GM18951 (cell line): ENCODE measurements around the gene ETV6.
"Not testable (repeated sequence)": the region's sequence is repeated elsewhere in the genome, so short reads cannot be mapped to it uniquely, and the experiment has no call there.

Experiments
- POLR2A ChIP-seq: IDR thresholded peaks from 4 replicates; pipeline ENCODE4 v1.6.1; 2011; ENCODE audit warnings: mild to moderate bottlenecking; ENCODE audit not compliant: insufficient read length, insufficient read depth; ENCODE audit errors: extremely low read depth
- in situ Hi-C: fragments of 300-500 bp; cut with MboI; formaldehyde crosslinking; loops from one replicate; pipeline ENCODE4 v1.12.0; 2022; ENCODE audit warnings: low sequenced_read_pairs, mixed read lengths, inconsistent platforms; ENCODE audit not compliant: unreplicated experiment

ETV6 gene

GRCh38 chr12:11630046-11630706 is 19.3 kb upstream of the ETV6 start:
- TF ChIP-seq POLR2A = no peak
- in situ Hi-C loops = no loop called here

DNA sequence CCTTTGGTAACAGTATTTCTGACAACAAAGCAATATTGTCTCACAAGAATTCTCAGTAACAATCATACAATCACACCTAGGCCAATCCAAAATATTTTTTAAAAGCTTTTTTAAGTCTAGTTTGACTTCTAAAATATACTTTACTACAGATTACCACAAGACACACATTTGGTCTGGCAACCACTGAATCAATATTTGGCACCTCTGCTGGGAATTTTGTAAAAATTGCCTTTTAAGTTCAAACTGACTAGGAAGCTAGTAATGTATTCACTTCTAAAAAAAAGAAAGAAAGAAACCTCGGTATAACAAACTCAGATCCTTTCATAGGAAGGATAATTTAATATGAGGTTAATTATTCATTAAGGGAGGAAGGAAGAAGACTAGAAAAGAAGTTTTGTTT is 18.2 kb upstream of the ETV6 start:
- no peak for TF ChIP-seq POLR2A
- in situ Hi-C loops = no loop called here

DNA sequence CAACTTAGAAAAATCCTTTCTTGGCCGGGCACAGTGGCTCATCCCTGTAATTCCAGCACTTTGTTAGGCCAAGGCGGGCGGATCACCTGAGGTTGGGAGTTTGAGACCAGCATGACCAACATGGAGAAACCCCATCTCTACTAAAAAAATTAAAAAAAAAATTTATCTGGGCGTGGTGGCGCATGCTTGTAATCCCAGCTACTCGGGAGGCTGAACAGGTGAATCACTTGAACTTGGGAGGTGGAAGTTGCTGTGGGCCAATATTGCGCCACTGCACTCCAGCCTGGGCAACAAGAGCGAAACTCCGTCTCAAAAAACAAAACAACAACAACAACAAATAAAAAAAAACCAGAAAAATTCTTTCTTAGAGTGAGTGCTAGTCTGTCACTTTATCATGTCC is 17.6 kb upstream of the ETV6 start:
- in situ Hi-C loops = not testable (repeated sequence)

- no peak for TF ChIP-seq POLR2A
- in situ Hi-C loops = no loop called here
These were observed 15.5 kb upstream of the ETV6 start for GRCh38 chr12:11633968-11634367.

GRCh38 chr12:11635341-11635740 is 14.1 kb upstream of the ETV6 start:
- in situ Hi-C loops = no loop called here
- no peak for TF ChIP-seq POLR2A

- in situ Hi-C loops = no loop called here
- TF ChIP-seq POLR2A = no peak
These were observed 11.1 kb upstream of the ETV6 start for GRCh38 chr12:11638315-11638916.

DNA sequence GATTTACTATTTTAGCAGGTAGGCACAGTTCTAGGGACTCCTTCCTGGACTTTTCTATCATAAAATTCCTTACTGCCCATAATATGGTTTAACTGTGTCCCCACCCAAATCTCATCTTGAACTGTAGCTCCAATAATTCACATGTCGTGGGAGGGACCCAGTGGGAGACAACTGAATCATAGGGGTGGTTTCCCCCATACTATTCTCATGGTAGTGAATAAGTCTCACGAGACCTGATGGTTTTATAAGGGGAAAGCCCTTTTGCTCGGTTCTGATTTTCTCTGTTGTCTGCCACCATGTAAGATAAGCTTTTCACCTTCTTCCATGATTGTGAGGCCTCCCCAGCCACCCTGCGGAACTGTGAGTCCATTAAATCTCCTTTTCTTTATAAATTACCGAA is 10.0 kb upstream of the ETV6 start:
- in situ Hi-C loops = no loop called here
- no peak for TF ChIP-seq POLR2A

GRCh38 chr12:11641522-11641921 is 8.0 kb upstream of the ETV6 start:
- no peak for TF ChIP-seq POLR2A
- in situ Hi-C loops = no loop called here

- no peak for TF ChIP-seq POLR2A
- in situ Hi-C loops = no loop called here
These were observed 6.7 kb upstream of the ETV6 start for GRCh38 chr12:11642785-11643184.

DNA sequence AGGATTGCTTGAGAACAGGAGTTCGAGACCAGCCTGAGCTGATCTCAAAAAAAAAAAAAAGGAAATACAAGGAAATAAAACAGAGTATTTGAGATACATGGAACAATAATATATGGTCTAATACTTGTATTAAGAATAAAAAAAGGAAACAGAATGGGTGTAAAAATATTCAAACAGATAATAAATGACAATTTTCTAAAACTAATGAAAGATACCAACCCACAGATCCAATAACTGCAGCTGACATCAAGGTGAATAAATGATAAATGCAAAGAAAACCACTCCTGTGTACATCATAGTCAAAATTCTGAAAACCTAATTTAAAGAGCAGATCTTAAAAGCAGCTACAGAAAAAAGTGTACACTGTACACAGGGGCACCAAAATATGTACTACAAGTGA is 4.1 kb upstream of the ETV6 start:
- no peak for TF ChIP-seq POLR2A
- in situ Hi-C loops = no loop called here

GRCh38 chr12:11648514-11649412 is 711 bp upstream of the ETV6 start:
- in situ Hi-C loops = no loop called here
- TF ChIP-seq POLR2A = peak; percentile 61

- in situ Hi-C loops = no loop called here
- peak; percentile 39 for TF ChIP-seq POLR2A
These were observed 1.1 kb downstream of the ETV6 start for GRCh38 chr12:11650286-11651281.

GRCh38 chr12:11651381-11651780 is 1.9 kb downstream of the ETV6 start:
- in situ Hi-C loops = no loop called here

More at GRCh38 chr12:11651381-11651780, 1.9 kb downstream of the ETV6 start:
- TF ChIP-seq POLR2A = no peak
